Measurements from ENCODE around the gene LUZP2. TPM values are rescaled to one million over a fixed set of nuclear protein-coding genes. Genes with fewer than 3 reads are reported as not detected.

Gene LUZP2
- total and polyA plus RNA-seq, 4 donors, result 0.04 to 8.8 (median 0.09) TPM; not detected in 1

GRCh38 chr11:24664399-24664798 is 167.5 kb downstream of the LUZP2 start:
- H3K4me1 ChIP-seq (ENCODE audit: control insufficient read depth in 5 of 5, insufficient read depth in 5 of 5, low read length in 5 of 5), result no peaks in the 10 kb centered on the region
- no peak overlapping the region for H3K9ac ChIP-seq (ENCODE audit: insufficient read depth in 1 of 2, low read length in 2 of 2)
- no peaks in the 10 kb centered on the region for H3K36me3 ChIP-seq (ENCODE audit: control insufficient read depth in 4 of 4, insufficient read depth in 4 of 4, low read length in 4 of 4)
- TF ChIP-seq, protein P1, sequence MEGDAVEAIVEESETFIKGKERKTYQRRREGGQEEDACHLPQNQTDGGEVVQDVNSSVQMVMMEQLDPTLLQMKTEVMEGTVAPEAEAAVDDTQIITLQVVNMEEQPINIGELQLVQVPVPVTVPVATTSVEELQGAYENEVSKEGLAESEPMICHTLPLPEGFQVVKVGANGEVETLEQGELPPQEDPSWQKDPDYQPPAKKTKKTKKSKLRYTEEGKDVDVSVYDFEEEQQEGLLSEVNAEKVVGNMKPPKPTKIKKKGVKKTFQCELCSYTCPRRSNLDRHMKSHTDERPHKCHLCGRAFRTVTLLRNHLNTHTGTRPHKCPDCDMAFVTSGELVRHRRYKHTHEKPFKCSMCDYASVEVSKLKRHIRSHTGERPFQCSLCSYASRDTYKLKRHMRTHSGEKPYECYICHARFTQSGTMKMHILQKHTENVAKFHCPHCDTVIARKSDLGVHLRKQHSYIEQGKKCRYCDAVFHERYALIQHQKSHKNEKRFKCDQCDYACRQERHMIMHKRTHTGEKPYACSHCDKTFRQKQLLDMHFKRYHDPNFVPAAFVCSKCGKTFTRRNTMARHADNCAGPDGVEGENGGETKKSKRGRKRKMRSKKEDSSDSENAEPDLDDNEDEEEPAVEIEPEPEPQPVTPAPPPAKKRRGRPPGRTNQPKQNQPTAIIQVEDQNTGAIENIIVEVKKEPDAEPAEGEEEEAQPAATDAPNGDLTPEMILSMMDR (IDR thresholded peaks at IDR 0.05; ENCODE audit: control extremely low read depth, extremely low read depth), result no peak
- H3K9me3 ChIP-seq (ENCODE audit: control insufficient read depth in 4 of 4, insufficient read depth in 3 of 4, low read length in 3 of 4), result no peaks in the 10 kb centered on the region
- no peak for ATAC-seq (ENCODE audit: insufficient read depth, low FRiP score)
- H3K27me3 ChIP-seq (ENCODE audit: control insufficient read depth in 3 of 3, insufficient read depth in 3 of 3, low read length in 2 of 3), result peaks cover 0 to 4% (median 3%) of the 10 kb centered on the region in 3 donors
- no peak for DNase-seq
- WGBS, 2 donors, result 82 to 85% methylated on average over 1 of the region's 1 CpG
- H3K4me3 ChIP-seq, result no peak overlapping the region
- no peak overlapping the region for H3K27ac ChIP-seq (ENCODE audit: low read depth in 1 of 2, low read length in 1 of 2)

GRCh38 chr11:24667353-24667968 is 170.6 kb downstream of the LUZP2 start:
- ATAC-seq (ENCODE audit: insufficient read depth, low FRiP score) (no peak), DNase-seq (no peak)
- no peak overlapping the region for H3K27ac ChIP-seq (ENCODE audit: low read depth in 1 of 2, low read length in 1 of 2)
- H3K9me3 ChIP-seq (ENCODE audit: control insufficient read depth in 4 of 4, insufficient read depth in 3 of 4, low read length in 3 of 4), result no peaks in the 10 kb centered on the region
- H3K36me3 ChIP-seq (ENCODE audit: control insufficient read depth in 4 of 4, insufficient read depth in 4 of 4, low read length in 4 of 4), result no peaks in the 10 kb centered on the region
- 94 to 98% methylated on average over 5 of the region's 5 CpGs for WGBS, 2 donors
- H3K9ac ChIP-seq (ENCODE audit: insufficient read depth in 1 of 2, low read length in 2 of 2), result no peak overlapping the region
- TF ChIP-seq, protein P1 (IDR thresholded peaks at IDR 0.05; ENCODE audit: control extremely low read depth, extremely low read depth), result no peak
- H3K4me1 ChIP-seq (ENCODE audit: control insufficient read depth in 5 of 5, insufficient read depth in 5 of 5, low read length in 5 of 5), result no peaks in the 10 kb centered on the region
- H3K4me3 ChIP-seq, result no peak overlapping the region
- H3K27me3 ChIP-seq (ENCODE audit: control insufficient read depth in 3 of 3, insufficient read depth in 3 of 3, low read length in 2 of 3), result no peaks in the 10 kb centered on the region

GRCh38 chr11:24678703-24679348 is 182.0 kb downstream of the LUZP2 start:
- ATAC-seq (ENCODE audit: insufficient read depth, low FRiP score), result no peak
- 67 to 80% methylated on average over 5 of the region's 5 CpGs for WGBS, 2 donors

More at GRCh38 chr11:24678703-24679348, 182.0 kb downstream of the LUZP2 start:
- Histone ChIP-seq H3K4me3 (no peak overlapping the region), H3K9me3 (ENCODE audit: control insufficient read depth in 4 of 4, insufficient read depth in 3 of 4, low read length in 3 of 4) (no peaks in the 10 kb centered on the region), H3K36me3 (ENCODE audit: control insufficient read depth in 4 of 4, insufficient read depth in 4 of 4, low read length in 4 of 4) (no peaks in the 10 kb centered on the region), H3K4me1 (ENCODE audit: control insufficient read depth in 5 of 5, insufficient read depth in 5 of 5, low read length in 5 of 5) (no peaks in the 10 kb centered on the region), H3K27ac (ENCODE audit: low read depth in 1 of 2, low read length in 1 of 2) (no peak overlapping the region), H3K9ac (ENCODE audit: insufficient read depth in 1 of 2, low read length in 2 of 2) (no peak overlapping the region), H3K27me3 (ENCODE audit: control insufficient read depth in 3 of 3, insufficient read depth in 3 of 3, low read length in 2 of 3) (no peaks in the 10 kb centered on the region)
- TF ChIP-seq, protein P1 (IDR thresholded peaks at IDR 0.05; ENCODE audit: control extremely low read depth, extremely low read depth), result no peak
- no peak for DNase-seq
